Inflammatory macrophage treated with lipopolysaccharide for 1 hour (primary cell): ENCODE data around the gene CLEC7A.

Experiments used
- DNase-seq, 2 donors: peaks; one replicate each; pipeline ENCODE4 v3.0.0-alpha.2; 2020 to 2022

CLEC7A gene

GRCh38 chr12:10130042-10130441 lies at the start of gene CLEC7A:
Gene CLEC7A (minus strand): TSS chr12:10130199. CDS start chr12:10130082, 117 bp downstream.
- peak; percentile 85 to 91 for DNase-seq

DNA sequence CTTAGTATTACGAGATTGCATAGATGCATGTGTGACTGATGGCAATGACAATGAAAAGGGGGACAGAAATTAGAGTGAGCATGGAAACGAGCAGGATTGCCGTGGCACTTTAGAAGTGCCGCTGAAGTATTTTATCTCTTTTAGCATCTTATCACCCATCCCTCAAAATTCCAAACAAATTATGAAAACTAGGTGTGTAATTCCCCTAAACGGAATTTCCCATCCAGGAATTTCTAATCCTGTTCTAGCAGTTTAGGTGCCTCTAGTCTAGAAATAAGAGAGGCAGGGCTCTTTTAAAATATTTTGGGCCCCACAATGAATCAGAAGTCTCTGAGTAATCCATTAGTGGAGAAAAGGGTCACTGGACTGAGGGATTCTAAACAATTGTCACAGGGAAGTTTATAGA lies 49.8 kb upstream of the CLEC7A start:
- peak in 1 of 2 donors; percentile 41 for DNase-seq

DNA sequence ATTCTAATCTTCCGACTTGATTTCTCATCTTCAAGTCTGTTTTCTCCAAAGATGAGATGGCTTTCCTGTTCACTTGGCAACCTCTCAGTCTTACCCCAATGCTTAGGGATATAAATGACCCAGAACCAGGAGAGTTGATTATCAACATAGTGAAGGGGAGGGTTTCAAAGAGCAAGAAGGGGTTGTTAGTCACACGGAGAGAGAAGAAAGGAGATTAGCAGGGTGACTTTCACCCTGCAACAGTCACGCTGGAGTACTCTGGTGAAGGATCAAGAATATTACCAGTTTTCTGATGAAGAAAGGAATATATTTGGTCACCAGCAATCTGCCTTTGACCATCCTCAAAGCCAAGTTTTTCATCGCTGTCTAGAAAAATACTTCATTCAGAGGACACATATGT lies 48.8 kb upstream of the CLEC7A start, which contains the start of gene TMEM52B:
Gene TMEM52B (plus strand): TSS at position 212 of the 400 bp plus-strand sequence. CDS start 543 bp downstream, outside the sequence.
- no peak for DNase-seq

GRCh38 chr12:10175846-10176636 lies 46.0 kb upstream of the CLEC7A start:
- DNase-seq, result no peak

GRCh38 chr12:10174986-10175614 lies 45.1 kb upstream of the CLEC7A start:
- DNase-seq, result no peak

- peak; percentile 89 to 90 for DNase-seq
Measured at GRCh38 chr12:10171973-10172728, 42.2 kb upstream of the CLEC7A start, which contains the start of gene OLR1. Gene OLR1 (minus strand): TSS chr12:10172132. CDS start chr12:10172077, 55 bp downstream.

DNA sequence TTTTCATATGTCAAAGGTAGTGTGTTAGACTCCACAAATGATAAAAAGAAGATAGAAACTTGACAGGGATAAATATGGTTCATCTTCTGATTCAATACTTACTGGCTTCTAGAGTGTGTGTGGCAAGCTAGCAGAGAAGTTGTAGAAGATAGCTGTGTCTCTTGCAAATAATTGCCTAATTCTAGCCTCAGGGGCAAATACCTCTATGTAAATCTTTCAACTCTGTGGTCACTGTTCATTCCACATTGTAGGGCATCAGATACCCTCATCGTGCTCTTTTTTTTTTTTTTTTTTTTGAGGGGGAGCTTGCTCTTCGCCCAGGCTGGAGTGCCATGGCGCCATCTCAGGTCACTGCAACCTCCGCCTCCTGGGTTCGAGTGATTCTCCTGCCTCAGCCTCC lies 40.2 kb upstream of the CLEC7A start:
- peak in 1 of 2 donors; percentile 33 for DNase-seq

DNA sequence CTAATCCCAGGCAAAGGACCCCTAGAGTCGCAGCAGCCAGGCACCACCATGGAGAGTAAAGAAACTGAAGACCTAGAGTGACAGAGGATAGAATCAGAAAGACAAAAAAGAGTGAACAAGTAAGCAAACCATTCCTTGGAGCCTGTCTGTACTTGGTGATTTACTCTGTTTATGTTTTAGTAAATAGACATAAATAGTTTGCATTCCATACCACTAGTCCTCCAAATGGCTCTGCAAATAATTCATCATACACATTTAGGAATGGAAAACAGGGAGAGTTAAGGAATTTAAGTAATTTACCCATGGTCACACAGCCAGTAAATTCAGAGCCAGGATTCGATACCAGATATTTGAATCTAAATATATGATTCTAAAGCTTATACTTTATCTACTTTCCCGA lies 39.1 kb upstream of the CLEC7A start:
- DNase-seq, result no peak

- peak; percentile 72 to 96 for DNase-seq
Measured at GRCh38 chr12:10167599-10167998, 37.6 kb upstream of the CLEC7A start.

GRCh38 chr12:10165421-10165820 lies 35.4 kb upstream of the CLEC7A start:
- DNase-seq, result no peak

GRCh38 chr12:10163084-10163483 lies 33.1 kb upstream of the CLEC7A start:
- DNase-seq, result no peak

- DNase-seq, result peak; percentile 49 to 73
Measured at GRCh38 chr12:10160617-10161385, 30.8 kb upstream of the CLEC7A start.

- DNase-seq, result no peak
Measured at GRCh38 chr12:10159280-10159679, 29.3 kb upstream of the CLEC7A start.

DNA sequence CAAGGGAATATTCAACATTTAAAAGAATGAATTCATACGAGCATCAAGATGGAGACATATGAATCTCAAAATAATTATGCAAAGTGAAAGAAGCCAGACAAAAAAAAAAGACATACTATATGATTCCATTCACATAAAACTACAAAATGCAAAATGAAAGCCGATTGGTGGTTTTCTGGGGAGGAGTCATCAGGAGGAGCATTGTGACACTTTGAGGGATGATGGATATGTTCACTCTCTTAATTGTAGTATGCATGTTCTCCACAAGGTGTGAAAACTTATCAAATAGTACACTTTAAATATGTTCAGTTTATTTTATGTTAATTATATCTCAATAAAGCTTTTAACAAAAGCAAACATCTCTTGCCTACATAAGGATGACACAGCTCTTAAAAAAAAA lies 28.4 kb upstream of the CLEC7A start:
- no peak for DNase-seq

GRCh38 chr12:10155966-10156365 lies 26.0 kb upstream of the CLEC7A start:
- DNase-seq, result peak; percentile 62 to 65

GRCh38 chr12:10154145-10154496 lies 24.1 kb upstream of the CLEC7A start:
- no peak for DNase-seq

GRCh38 chr12:10153271-10154144 lies 23.5 kb upstream of the CLEC7A start:
- peak; percentile 47 to 90 for DNase-seq

DNA sequence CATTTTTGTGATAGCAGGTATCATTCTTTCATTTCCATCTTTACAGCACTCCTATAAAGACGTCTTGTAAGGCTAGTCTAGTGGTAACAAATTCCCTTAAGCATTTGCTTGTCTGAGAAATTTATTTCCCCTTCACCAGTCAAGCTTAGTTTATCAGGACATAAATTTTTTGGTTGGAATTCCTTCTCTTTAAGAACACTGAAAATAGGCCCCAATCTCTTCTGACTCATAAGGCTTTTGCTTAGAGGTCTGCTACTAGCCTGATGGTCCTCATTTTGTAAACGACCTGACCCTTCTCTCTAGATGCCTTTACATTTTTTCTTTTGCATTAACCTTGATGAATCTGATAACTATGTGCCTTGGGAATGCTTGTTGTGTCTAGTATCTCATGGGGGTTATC lies 21.6 kb upstream of the CLEC7A start:
- DNase-seq, result no peak

GRCh38 chr12:10147714-10148403 lies 17.9 kb upstream of the CLEC7A start:
- DNase-seq, result no peak

- DNase-seq, result peak in 1 of 2 donors; percentile 55
Measured at GRCh38 chr12:10142976-10143589, 13.1 kb upstream of the CLEC7A start.
